Testis (tissue), 2 donors: ENCODE measurements around the gene EEIG1.

Experiments
- POLR2A ChIP-seq: fragments of 450-650 bp; IDR thresholded peaks from one replicate; pipeline ENCODE4 v1.6.1; 2017; ENCODE audit warnings: antibody characterized with exemption, mild to moderate bottlenecking, moderate library complexity
- TF ChIP-seq, protein P1 (sequence below), 3 experiments: fragments of 450-650 bp in 2 of 3; fragments of 200-600 bp in 1 of 3; sonication (generic) in 1 of 3; IDR thresholded peaks; one replicate each; pipeline ENCODE4 v1.5.1; 2016 to 2019; ENCODE audit warnings: antibody characterized with exemption in 3 of 3, mild to moderate bottlenecking in 2 of 3, moderate library complexity in 1 of 3

- TF ChIP-seq, protein P1, sequence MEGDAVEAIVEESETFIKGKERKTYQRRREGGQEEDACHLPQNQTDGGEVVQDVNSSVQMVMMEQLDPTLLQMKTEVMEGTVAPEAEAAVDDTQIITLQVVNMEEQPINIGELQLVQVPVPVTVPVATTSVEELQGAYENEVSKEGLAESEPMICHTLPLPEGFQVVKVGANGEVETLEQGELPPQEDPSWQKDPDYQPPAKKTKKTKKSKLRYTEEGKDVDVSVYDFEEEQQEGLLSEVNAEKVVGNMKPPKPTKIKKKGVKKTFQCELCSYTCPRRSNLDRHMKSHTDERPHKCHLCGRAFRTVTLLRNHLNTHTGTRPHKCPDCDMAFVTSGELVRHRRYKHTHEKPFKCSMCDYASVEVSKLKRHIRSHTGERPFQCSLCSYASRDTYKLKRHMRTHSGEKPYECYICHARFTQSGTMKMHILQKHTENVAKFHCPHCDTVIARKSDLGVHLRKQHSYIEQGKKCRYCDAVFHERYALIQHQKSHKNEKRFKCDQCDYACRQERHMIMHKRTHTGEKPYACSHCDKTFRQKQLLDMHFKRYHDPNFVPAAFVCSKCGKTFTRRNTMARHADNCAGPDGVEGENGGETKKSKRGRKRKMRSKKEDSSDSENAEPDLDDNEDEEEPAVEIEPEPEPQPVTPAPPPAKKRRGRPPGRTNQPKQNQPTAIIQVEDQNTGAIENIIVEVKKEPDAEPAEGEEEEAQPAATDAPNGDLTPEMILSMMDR (IDR thresholded peaks at IDR 0.05) = no peak
- no peak for TF ChIP-seq POLR2A
Observed at GRCh38 chr9:127941062-127941960, 39.5 kb downstream of the EEIG1 start.
